PC-3 (cell line): ENCODE results near the gene SEC22C. TPM values are rescaled to one million over a fixed set of nuclear protein-coding genes. Genes with fewer than 3 reads are reported as not detected.

Experiments
- ATAC-seq: fragments of 200-7000 bp; cut with Tn5 transposase; 2 replicates; pipeline ENCODE4 v1.9.1; 2020; ENCODE audit warnings: mild to moderate bottlenecking, moderate library complexity
- BruUV-seq: library from RNA; stranded (reverse); fragments of 400-500 nt; replicated peaks from 2 replicates; lab custom pipeline; 2021; lab: Mats Ljungman, UMichigan
- CTCF ChIA-PET: fragments of 300-600 bp; sonication (Branson Sonifier 250); formaldehyde crosslinking; loops from one replicate; lab custom pipeline; 2022; ENCODE audit warnings: antibody characterized with exemption; lab: Charles Lee
- POLR2A ChIA-PET: fragments of 300-600 bp; sonication (Branson Sonifier 250); formaldehyde crosslinking; loops from one replicate; lab custom pipeline; 2022; ENCODE audit warnings: antibody characterized with exemption; ENCODE audit not compliant: unreplicated experiment; lab: Charles Lee
- DNase-seq: peaks from one replicate; pipeline ENCODE4 v3.0.0-alpha.2; 2015
- H2AFZ ChIP-seq: fragments of 300-600 bp; sonication (generic); 2 replicates; pipeline ENCODE4 v1.6.0; 2016; ENCODE audit warnings: antibody characterized with exemption, low read length
- H3F3A ChIP-seq: fragments of 300-600 bp; sonication (generic); one replicate; pipeline ENCODE4 v1.6.0; 2017; ENCODE audit warnings: antibody characterized with exemption, low read length, control low read depth, mild to moderate bottlenecking; ENCODE audit not compliant: unreplicated experiment
- H3K27ac ChIP-seq: fragments of 300-600 bp; sonication (generic); 2 replicates; pipeline ENCODE4 v1.5.1; 2016; ENCODE audit warnings: mild to moderate bottlenecking, low read length
- H3K27me3 ChIP-seq: fragments of 300-600 bp; sonication (generic); 2 replicates; pipeline ENCODE4 v1.6.1; 2016; ENCODE audit warnings: low read length, mixed read lengths
- H3K36me3 ChIP-seq: fragments of 300-600 bp; sonication (generic); 2 replicates; pipeline ENCODE4 v1.6.1; 2016; ENCODE audit warnings: low read depth, mixed run types, low read length, mixed read lengths
- H3K4me1 ChIP-seq: fragments of 300-600 bp; sonication (generic); 2 replicates; pipeline ENCODE4 v1.5.1; 2016; ENCODE audit warnings: low read length; ENCODE audit not compliant: insufficient read depth
- H3K4me2 ChIP-seq: fragments of 300-600 bp; sonication (generic); 2 replicates; pipeline ENCODE4 v1.6.0; 2016; ENCODE audit warnings: low read length
- H3K4me3 ChIP-seq: fragments of 300-600 bp; sonication (generic); 2 replicates; pipeline ENCODE4 v1.5.1; 2016; ENCODE audit warnings: mild to moderate bottlenecking, low read length, mixed read lengths
- H3K79me2 ChIP-seq: fragments of 300-600 bp; sonication (generic); 2 replicates; pipeline ENCODE4 v1.6.1; 2017; ENCODE audit warnings: low read length, mixed read lengths
- H3K9ac ChIP-seq: fragments of 300-600 bp; sonication (generic); 2 replicates; pipeline ENCODE4 v1.6.0; 2016; ENCODE audit warnings: mild to moderate bottlenecking, low read length
- H3K9me2 ChIP-seq: fragments of 300-600 bp; sonication (generic); replicated peaks from 2 replicates; pipeline ENCODE4 v1.6.1; 2016; ENCODE audit warnings: mixed run types, low read length, mixed read lengths
- H3K9me3 ChIP-seq: fragments of 300-600 bp; sonication (generic); 2 replicates; pipeline ENCODE4 v1.6.1; 2016; ENCODE audit warnings: low read length, mixed read lengths
- H4K20me1 ChIP-seq: fragments of 300-600 bp; sonication (generic); 2 replicates; pipeline ENCODE4 v1.6.1; 2016; ENCODE audit warnings: low read length, mixed read lengths
- EZH2 ChIP-seq: fragments of 300-600 bp; sonication (generic); IDR thresholded peaks from one replicate; pipeline ENCODE4 v1.6.1; 2017; ENCODE audit warnings: antibody characterized with exemption, mild to moderate bottlenecking, low read length; ENCODE audit not compliant: unreplicated experiment
- EZH2phosphoT487 ChIP-seq: fragments of 300-600 bp; sonication (generic); IDR thresholded peaks from 2 replicates; pipeline ENCODE4 v1.6.1; 2018; ENCODE audit warnings: mild to moderate bottlenecking, antibody characterized with exemption, low read length, borderline replicate concordance
- intact Hi-C: fragments of 100-400 bp; cut with micrococcal nuclease; formaldehyde crosslinking; loops from 2 replicates; pipeline ENCODE4 v1.9.0; 2023
- total RNA-seq: library from RNA; depleted of rRNA; stranded (reverse); fragments of >200 nt; gene quantifications from 2 replicates; pipeline ENCODE4 v1.2.3, GENCODE V29; 2014
- TF ChIP-seq, protein P1 (sequence below): fragments of 300-600 bp; sonication (generic); conservative IDR thresholded peaks from 2 replicates; pipeline ENCODE4 v1.5.1; 2017; ENCODE audit warnings: antibody characterized with exemption, low read depth, mild to moderate bottlenecking, low read length

SEC22C gene
- total RNA-seq, 1 experiment from 2014 or later = 63.3 TPM

GRCh38 chr3:42520906-42521305 lies 60.9 kb downstream of the SEC22C start:
- intact Hi-C loops = no loop called here
- H3K4me2 ChIP-seq = no peak overlapping the region

GRCh38 chr3:42520336-42520735 lies 61.4 kb downstream of the SEC22C start:
- Histone ChIP-seq H3K4me3 (no peak overlapping the region), H3K36me3 (no peaks in the 10 kb centered on the region), H3K27me3 (no peaks in the 10 kb centered on the region), H3K4me2 (no peak overlapping the region), H3K79me2 (no peaks in the 10 kb centered on the region), H4K20me1 (no peaks in the 10 kb centered on the region), H3K9ac (no peak overlapping the region), H3K9me3 (no peaks in the 10 kb centered on the region), H3K4me1 (no peaks in the 10 kb centered on the region), H3K9me2 (no peaks in the 10 kb centered on the region), H3K27ac (no peak overlapping the region), H3F3A (no peaks in the 10 kb centered on the region), H2AFZ (no peak overlapping the region)
- BruUV-seq = no TSS peak
- intact Hi-C loops = no loop called here
- no peak for TF ChIP-seq EZH2phosphoT487
- no peak for TF ChIP-seq EZH2
- ATAC-seq = no peak
- POLR2A ChIA-PET = interaction anchor here (0.7 kb wide), 1 partner anchor 517 kb away, joined by 7 read pairs; no protein-coding TSS in a partner anchor
- CTCF ChIA-PET = no interaction called here
- no peak for DNase-seq

More at GRCh38 chr3:42520906-42521305, 60.9 kb downstream of the SEC22C start:
- Histone ChIP-seq H3K9me3 (no peaks in the 10 kb centered on the region), H3K4me3 (no peak overlapping the region), H3K27me3 (no peaks in the 10 kb centered on the region), H3K79me2 (no peaks in the 10 kb centered on the region), H3K9me2 (no peaks in the 10 kb centered on the region), H3K36me3 (no peaks in the 10 kb centered on the region), H2AFZ (no peak overlapping the region), H3K4me1 (no peaks in the 10 kb centered on the region), H3K27ac (no peak overlapping the region), H4K20me1 (no peaks in the 10 kb centered on the region), H3K9ac (no peak overlapping the region), H3F3A (no peaks in the 10 kb centered on the region)
- no TSS peak for BruUV-seq
- CTCF ChIA-PET = no interaction called here
- no peak for DNase-seq
- no peak for ATAC-seq
- POLR2A ChIA-PET = no interaction called here
- TF ChIP-seq, protein P1, sequence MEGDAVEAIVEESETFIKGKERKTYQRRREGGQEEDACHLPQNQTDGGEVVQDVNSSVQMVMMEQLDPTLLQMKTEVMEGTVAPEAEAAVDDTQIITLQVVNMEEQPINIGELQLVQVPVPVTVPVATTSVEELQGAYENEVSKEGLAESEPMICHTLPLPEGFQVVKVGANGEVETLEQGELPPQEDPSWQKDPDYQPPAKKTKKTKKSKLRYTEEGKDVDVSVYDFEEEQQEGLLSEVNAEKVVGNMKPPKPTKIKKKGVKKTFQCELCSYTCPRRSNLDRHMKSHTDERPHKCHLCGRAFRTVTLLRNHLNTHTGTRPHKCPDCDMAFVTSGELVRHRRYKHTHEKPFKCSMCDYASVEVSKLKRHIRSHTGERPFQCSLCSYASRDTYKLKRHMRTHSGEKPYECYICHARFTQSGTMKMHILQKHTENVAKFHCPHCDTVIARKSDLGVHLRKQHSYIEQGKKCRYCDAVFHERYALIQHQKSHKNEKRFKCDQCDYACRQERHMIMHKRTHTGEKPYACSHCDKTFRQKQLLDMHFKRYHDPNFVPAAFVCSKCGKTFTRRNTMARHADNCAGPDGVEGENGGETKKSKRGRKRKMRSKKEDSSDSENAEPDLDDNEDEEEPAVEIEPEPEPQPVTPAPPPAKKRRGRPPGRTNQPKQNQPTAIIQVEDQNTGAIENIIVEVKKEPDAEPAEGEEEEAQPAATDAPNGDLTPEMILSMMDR = no peak
- TF ChIP-seq EZH2 (no peak), EZH2phosphoT487 (no peak)

DNA sequence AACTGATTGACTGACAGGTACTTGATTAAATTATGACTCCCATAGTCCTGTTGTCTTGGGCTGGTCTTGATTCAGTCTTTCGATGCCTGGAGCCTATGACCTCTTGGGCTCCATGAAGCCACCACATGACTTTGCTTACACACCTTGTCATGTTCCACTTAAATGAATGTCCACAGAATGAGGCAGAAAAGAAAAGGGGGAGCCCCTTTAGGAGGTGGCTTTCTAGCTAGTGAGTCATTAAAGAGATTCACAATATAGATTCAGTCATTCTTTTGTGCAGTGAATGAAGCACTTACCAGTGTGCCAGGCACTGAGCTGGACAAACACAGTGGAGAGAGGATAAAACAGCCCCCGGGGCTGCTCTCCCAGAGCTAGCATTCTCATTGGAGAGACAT lies 62.2 kb downstream of the SEC22C start:
- H4K20me1 ChIP-seq = no peaks in the 10 kb centered on the region
- no peaks in the 10 kb centered on the region for H3K27me3 ChIP-seq
- BruUV-seq = no TSS peak
- TF ChIP-seq, protein P1 = no peak
- TF ChIP-seq EZH2 = no peak
- no peak for TF ChIP-seq EZH2phosphoT487
- no peak overlapping the region for H3K9ac ChIP-seq
- no peak overlapping the region for H3K4me3 ChIP-seq
- ChIA-PET POLR2A (no interaction called here), CTCF (interaction anchor here (0.6 kb wide), 1 partner anchor 252 kb away, joined by 3 read pairs; no protein-coding TSS in a partner anchor)
- H2AFZ ChIP-seq = no peak overlapping the region
- H3K9me2 ChIP-seq = no peaks in the 10 kb centered on the region
- H3K36me3 ChIP-seq = no peaks in the 10 kb centered on the region
- H3K4me2 ChIP-seq = no peak overlapping the region
- no peak for DNase-seq
- H3F3A ChIP-seq = no peaks in the 10 kb centered on the region
- no peaks in the 10 kb centered on the region for H3K9me3 ChIP-seq
- no peak overlapping the region for H3K27ac ChIP-seq
- intact Hi-C loops = no loop called here
- ATAC-seq = no peak
- H3K79me2 ChIP-seq = no peaks in the 10 kb centered on the region
- H3K4me1 ChIP-seq = no peaks in the 10 kb centered on the region
